Transverse colon (tissue), 4 donors: ENCODE measurements around the gene GRIA4. TPM values are rescaled to one million over a fixed set of nuclear protein-coding genes. Genes with fewer than 3 reads are reported as not detected.

Source experiments
- DNase-seq: peaks from one replicate; pipeline ENCODE4 v3.0.0-alpha.2; 2019
- H3K27ac ChIP-seq, 4 donors: fragments of 200-600 bp; sonication (generic); 2 replicates each; pipeline ENCODE4 v1.5.1; 2016 to 2018; ENCODE audit warnings: inconsistent platforms in 4 of 4
- H3K27me3 ChIP-seq: fragments of 200-600 bp; sonication (generic); 2 replicates; pipeline ENCODE4 v1.5.1; 2017; ENCODE audit warnings: inconsistent platforms
- H3K36me3 ChIP-seq, 4 donors: fragments of 200-600 bp; sonication (generic); 2 replicates each; pipeline ENCODE4 v1.5.1; 2017 to 2019; ENCODE audit warnings: inconsistent platforms in 4 of 4
- H3K4me1 ChIP-seq, 4 donors: fragments of 200-600 bp; sonication (generic); 2 replicates each; pipeline ENCODE4 v1.5.1; 2017 to 2020; ENCODE audit warnings: inconsistent platforms in 4 of 4
- H3K4me3 ChIP-seq, 4 donors: fragments of 200-600 bp; sonication (generic); 1 replicate in 1 of 4; 2 replicates in 3 of 4; pipeline versions ENCODE4 v1.5.1 to v1.6.1; 2017 to 2019; ENCODE audit warnings: inconsistent platforms in 4 of 4
- H3K9me3 ChIP-seq, 2 donors: fragments of 200-600 bp; sonication (generic); 2 replicates each; pipeline ENCODE4 v1.5.1; 2017 to 2019; ENCODE audit warnings: inconsistent platforms in 2 of 2
- CTCF ChIP-seq, 5 experiments: fragments of 200-600 bp in 3 of 5; fragments of 450-650 bp in 2 of 5; sonication (generic) in 3 of 5; IDR thresholded peaks; 1 replicate in 2 of 5; 2 replicates in 3 of 5; pipeline ENCODE4 v1.5.1; 2016 to 2017; ENCODE audit warnings: antibody characterized with exemption in 5 of 5, inconsistent platforms in 3 of 5, mild to moderate bottlenecking in 2 of 5, moderate library complexity in 1 of 5
- EP300 ChIP-seq: sonication (generic); formaldehyde crosslinking; IDR thresholded peaks from one replicate; pipeline ENCODE4 v1.6.1; 2017; ENCODE audit warnings: antibody characterized with exemption, low read depth
- POLR2A ChIP-seq: fragments of 450-650 bp; IDR thresholded peaks from one replicate; pipeline ENCODE4 v1.6.1; 2016; ENCODE audit warnings: antibody characterized with exemption, mild to moderate bottlenecking, moderate library complexity
- POLR2AphosphoS5 ChIP-seq, 3 donors: sonication (generic); formaldehyde crosslinking; IDR thresholded peaks; one replicate each; pipeline ENCODE4 v1.6.1; 2016; ENCODE audit warnings: antibody characterized with exemption in 3 of 3
- WGBS, 2 donors: methylation state at CpG; one replicate each; pipeline ENCODE4 v1.1.5; 2018; ENCODE audit warnings: low coverage in 1 of 2; 5-methylcytosine and 5-hydroxymethylcytosine counted together
- in situ Hi-C, 4 donors: fragments of 200-750 bp; cut with MboI; loops; one replicate each; pipeline versions ENCODE4 v1.15.0 to v1.15.1; 2017; ENCODE audit warnings: low sequenced_read_pairs in 3 of 4, low pct_ligation_motif_present in 1 of 4, low pct_unique_long_range_greater_than_20kb in 1 of 4
- intact Hi-C: fragments of 100-400 bp; cut with DNase I; formaldehyde crosslinking; loops from one replicate; pipeline ENCODE4 v1.15.1; 2023; ENCODE audit warnings: low total_unique reads
- total RNA-seq, 4 donors: library from RNA; depleted of rRNA; stranded (reverse); fragments of >200 nt; gene quantifications; one replicate each; pipeline ENCODE4 v1.1.0, GENCODE V29; 2016

GRIA4 gene
- total RNA-seq, 4 donors from 2014 or later, result 0.79 to 2.4 (median 1.4) TPM; not detected in 1

- no peaks in the 10 kb centered on the region for H3K36me3 ChIP-seq
- in situ Hi-C loops (no loop called here), intact Hi-C loops (no loop called here)
- H3K9me3 ChIP-seq, result no peaks in the 10 kb centered on the region
- H3K4me3 ChIP-seq, result no peak overlapping the region
- H3K4me1 ChIP-seq, result no peaks in the 10 kb centered on the region
- no peak overlapping the region for H3K27ac ChIP-seq
- TF ChIP-seq POLR2A (no peak), CTCF (IDR thresholded peaks at IDR 0.05) (no peak), POLR2AphosphoS5 (IDR thresholded peaks at IDR 0.05) (no peak), EP300 (no peak)
- H3K27me3 ChIP-seq, result no peaks in the 10 kb centered on the region
- DNase-seq, result no peak
These were observed 90.4 kb downstream of the GRIA4 start for GRCh38 chr11:105700271-105700670.

- no peak overlapping the region for H3K4me3 ChIP-seq
- H3K27ac ChIP-seq, result no peak overlapping the region
- no peaks in the 10 kb centered on the region for H3K4me1 ChIP-seq
- intact Hi-C loops, result no loop called here
- no peak for DNase-seq
- TF ChIP-seq POLR2AphosphoS5 (IDR thresholded peaks at IDR 0.05), result no peak
- TF ChIP-seq POLR2A, result no peak
- TF ChIP-seq CTCF (IDR thresholded peaks at IDR 0.05), result no peak
- TF ChIP-seq EP300, result no peak
- H3K36me3 ChIP-seq, result no peaks in the 10 kb centered on the region
- no peaks in the 10 kb centered on the region for H3K27me3 ChIP-seq
- no peaks in the 10 kb centered on the region for H3K9me3 ChIP-seq
- in situ Hi-C loops, result no loop called here
- 83 to 86% methylated on average over 3 of the region's 3 CpGs for WGBS, 2 donors
These were observed 91.2 kb downstream of the GRIA4 start for GRCh38 chr11:105701098-105701497.

- H3K36me3 ChIP-seq, result no peaks in the 10 kb centered on the region
- in situ Hi-C loops (no loop called here), intact Hi-C loops (no loop called here)
- no peaks in the 10 kb centered on the region for H3K27me3 ChIP-seq
- H3K4me3 ChIP-seq, result no peak overlapping the region
- TF ChIP-seq POLR2A (no peak), POLR2AphosphoS5 (IDR thresholded peaks at IDR 0.05) (no peak), EP300 (no peak), CTCF (IDR thresholded peaks at IDR 0.05) (no peak)
- no peaks in the 10 kb centered on the region for H3K9me3 ChIP-seq
- WGBS, 2 donors, result 88% methylated on average over 1 to 2 of the region's 2 CpGs
- H3K27ac ChIP-seq, result no peak overlapping the region
- no peaks in the 10 kb centered on the region for H3K4me1 ChIP-seq
- no peak for DNase-seq
These were observed 96.1 kb downstream of the GRIA4 start for GRCh38 chr11:105705786-105706530.

GRCh38 chr11:105713106-105713505 lies 103.2 kb downstream of the GRIA4 start:
- TF ChIP-seq POLR2AphosphoS5 (IDR thresholded peaks at IDR 0.05) (no peak), CTCF (IDR thresholded peaks at IDR 0.05) (no peak), EP300 (no peak), POLR2A (no peak)
- H3K9me3 ChIP-seq, result no peaks in the 10 kb centered on the region
- H3K27me3 ChIP-seq, result no peaks in the 10 kb centered on the region
- WGBS, 2 donors, result 75 to 87% methylated on average over 5 of the region's 5 CpGs
- H3K27ac ChIP-seq, result no peak overlapping the region
- no peak overlapping the region for H3K4me3 ChIP-seq
- in situ Hi-C loops, result no loop called here
- no peaks in the 10 kb centered on the region for H3K4me1 ChIP-seq
- no peak for DNase-seq
- no peaks in the 10 kb centered on the region for H3K36me3 ChIP-seq
- intact Hi-C loops, result no loop called here
